ENCODE measurements around the gene REEP5. TPM values are rescaled to one million over a fixed set of nuclear protein-coding genes. Genes with fewer than 3 reads are reported as not detected.

The REEP5 gene
- total and polyA plus RNA-seq, 2 of the 8 experiments (the other 6 are each of a cell fraction or from before 2014, with no cell fraction given): 58.3 to 94.3 TPM

DNA sequence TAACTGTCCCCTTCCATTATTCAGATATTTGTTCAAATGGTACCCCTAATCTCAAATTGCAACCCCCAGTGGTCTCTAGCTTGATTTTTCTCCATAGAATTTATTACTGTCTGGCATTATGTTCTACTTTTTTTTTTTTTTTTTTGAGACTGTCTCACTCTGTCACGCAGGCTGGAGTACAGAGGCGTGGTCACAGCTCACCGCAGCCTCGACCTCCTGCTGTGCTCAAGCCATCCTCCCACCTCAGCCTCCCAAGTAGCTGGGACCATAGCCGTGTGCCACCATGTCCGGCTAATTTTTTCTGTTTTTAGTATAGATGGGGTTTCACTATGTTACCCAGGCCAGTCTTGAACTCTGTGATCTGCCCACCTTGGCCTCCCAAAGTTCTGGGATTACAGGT, 2.0 kb upstream of the REEP5 start (continued):
- TF ChIP-seq, protein P1, sequence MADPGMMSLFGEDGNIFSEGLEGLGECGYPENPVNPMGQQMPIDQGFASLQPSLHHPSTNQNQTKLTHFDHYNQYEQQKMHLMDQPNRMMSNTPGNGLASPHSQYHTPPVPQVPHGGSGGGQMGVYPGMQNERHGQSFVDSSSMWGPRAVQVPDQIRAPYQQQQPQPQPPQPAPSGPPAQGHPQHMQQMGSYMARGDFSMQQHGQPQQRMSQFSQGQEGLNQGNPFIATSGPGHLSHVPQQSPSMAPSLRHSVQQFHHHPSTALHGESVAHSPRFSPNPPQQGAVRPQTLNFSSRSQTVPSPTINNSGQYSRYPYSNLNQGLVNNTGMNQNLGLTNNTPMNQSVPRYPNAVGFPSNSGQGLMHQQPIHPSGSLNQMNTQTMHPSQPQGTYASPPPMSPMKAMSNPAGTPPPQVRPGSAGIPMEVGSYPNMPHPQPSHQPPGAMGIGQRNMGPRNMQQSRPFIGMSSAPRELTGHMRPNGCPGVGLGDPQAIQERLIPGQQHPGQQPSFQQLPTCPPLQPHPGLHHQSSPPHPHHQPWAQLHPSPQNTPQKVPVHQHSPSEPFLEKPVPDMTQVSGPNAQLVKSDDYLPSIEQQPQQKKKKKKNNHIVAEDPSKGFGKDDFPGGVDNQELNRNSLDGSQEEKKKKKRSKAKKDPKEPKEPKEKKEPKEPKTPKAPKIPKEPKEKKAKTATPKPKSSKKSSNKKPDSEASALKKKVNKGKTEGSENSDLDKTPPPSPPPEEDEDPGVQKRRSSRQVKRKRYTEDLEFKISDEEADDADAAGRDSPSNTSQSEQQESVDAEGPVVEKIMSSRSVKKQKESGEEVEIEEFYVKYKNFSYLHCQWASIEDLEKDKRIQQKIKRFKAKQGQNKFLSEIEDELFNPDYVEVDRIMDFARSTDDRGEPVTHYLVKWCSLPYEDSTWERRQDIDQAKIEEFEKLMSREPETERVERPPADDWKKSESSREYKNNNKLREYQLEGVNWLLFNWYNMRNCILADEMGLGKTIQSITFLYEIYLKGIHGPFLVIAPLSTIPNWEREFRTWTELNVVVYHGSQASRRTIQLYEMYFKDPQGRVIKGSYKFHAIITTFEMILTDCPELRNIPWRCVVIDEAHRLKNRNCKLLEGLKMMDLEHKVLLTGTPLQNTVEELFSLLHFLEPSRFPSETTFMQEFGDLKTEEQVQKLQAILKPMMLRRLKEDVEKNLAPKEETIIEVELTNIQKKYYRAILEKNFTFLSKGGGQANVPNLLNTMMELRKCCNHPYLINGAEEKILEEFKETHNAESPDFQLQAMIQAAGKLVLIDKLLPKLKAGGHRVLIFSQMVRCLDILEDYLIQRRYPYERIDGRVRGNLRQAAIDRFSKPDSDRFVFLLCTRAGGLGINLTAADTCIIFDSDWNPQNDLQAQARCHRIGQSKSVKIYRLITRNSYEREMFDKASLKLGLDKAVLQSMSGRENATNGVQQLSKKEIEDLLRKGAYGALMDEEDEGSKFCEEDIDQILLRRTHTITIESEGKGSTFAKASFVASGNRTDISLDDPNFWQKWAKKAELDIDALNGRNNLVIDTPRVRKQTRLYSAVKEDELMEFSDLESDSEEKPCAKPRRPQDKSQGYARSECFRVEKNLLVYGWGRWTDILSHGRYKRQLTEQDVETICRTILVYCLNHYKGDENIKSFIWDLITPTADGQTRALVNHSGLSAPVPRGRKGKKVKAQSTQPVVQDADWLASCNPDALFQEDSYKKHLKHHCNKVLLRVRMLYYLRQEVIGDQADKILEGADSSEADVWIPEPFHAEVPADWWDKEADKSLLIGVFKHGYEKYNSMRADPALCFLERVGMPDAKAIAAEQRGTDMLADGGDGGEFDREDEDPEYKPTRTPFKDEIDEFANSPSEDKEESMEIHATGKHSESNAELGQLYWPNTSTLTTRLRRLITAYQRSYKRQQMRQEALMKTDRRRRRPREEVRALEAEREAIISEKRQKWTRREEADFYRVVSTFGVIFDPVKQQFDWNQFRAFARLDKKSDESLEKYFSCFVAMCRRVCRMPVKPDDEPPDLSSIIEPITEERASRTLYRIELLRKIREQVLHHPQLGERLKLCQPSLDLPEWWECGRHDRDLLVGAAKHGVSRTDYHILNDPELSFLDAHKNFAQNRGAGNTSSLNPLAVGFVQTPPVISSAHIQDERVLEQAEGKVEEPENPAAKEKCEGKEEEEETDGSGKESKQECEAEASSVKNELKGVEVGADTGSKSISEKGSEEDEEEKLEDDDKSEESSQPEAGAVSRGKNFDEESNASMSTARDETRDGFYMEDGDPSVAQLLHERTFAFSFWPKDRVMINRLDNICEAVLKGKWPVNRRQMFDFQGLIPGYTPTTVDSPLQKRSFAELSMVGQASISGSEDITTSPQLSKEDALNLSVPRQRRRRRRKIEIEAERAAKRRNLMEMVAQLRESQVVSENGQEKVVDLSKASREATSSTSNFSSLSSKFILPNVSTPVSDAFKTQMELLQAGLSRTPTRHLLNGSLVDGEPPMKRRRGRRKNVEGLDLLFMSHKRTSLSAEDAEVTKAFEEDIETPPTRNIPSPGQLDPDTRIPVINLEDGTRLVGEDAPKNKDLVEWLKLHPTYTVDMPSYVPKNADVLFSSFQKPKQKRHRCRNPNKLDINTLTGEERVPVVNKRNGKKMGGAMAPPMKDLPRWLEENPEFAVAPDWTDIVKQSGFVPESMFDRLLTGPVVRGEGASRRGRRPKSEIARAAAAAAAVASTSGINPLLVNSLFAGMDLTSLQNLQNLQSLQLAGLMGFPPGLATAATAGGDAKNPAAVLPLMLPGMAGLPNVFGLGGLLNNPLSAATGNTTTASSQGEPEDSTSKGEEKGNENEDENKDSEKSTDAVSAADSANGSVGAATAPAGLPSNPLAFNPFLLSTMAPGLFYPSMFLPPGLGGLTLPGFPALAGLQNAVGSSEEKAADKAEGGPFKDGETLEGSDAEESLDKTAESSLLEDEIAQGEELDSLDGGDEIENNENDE (IDR thresholded peaks at IDR 0.05; ENCODE audit: insufficient replicate concordance, low read length): no peak
- TF ChIP-seq NRF1 (IDR thresholded peaks at IDR 0.05; ENCODE audit: low read depth, low read length): no peak
- TF ChIP-seq, protein P2, sequence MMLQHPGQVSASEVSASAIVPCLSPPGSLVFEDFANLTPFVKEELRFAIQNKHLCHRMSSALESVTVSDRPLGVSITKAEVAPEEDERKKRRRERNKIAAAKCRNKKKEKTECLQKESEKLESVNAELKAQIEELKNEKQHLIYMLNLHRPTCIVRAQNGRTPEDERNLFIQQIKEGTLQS (IDR thresholded peaks at IDR 0.05; ENCODE audit: insufficient read depth, low read depth, low read length): no peak
- no peak for TF ChIP-seq RXRA (IDR thresholded peaks at IDR 0.05; ENCODE audit: insufficient read depth, low read depth, low read length)
- TF ChIP-seq RFX5 (IDR thresholded peaks at IDR 0.05; ENCODE audit: borderline replicate concordance, low read depth, low read length): no peak
- no peak for TF ChIP-seq HDAC6 (IDR thresholded peaks at IDR 0.05; ENCODE audit: low read depth, low read length)
- TF ChIP-seq, protein P3, sequence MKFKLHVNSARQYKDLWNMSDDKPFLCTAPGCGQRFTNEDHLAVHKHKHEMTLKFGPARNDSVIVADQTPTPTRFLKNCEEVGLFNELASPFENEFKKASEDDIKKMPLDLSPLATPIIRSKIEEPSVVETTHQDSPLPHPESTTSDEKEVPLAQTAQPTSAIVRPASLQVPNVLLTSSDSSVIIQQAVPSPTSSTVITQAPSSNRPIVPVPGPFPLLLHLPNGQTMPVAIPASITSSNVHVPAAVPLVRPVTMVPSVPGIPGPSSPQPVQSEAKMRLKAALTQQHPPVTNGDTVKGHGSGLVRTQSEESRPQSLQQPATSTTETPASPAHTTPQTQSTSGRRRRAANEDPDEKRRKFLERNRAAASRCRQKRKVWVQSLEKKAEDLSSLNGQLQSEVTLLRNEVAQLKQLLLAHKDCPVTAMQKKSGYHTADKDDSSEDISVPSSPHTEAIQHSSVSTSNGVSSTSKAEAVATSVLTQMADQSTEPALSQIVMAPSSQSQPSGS (IDR thresholded peaks at IDR 0.05; ENCODE audit: low read length): no peak
- TF ChIP-seq POLR2A (IDR thresholded peaks at IDR 0.05; ENCODE audit: control extremely low read depth in 1 of 2, low read depth in 2 of 2, low read length in 2 of 2): no peak
- no peak for TF ChIP-seq TEAD4 (IDR thresholded peaks at IDR 0.05; ENCODE audit: low read depth, low read length)
